ENCODE data around the gene UPK1B.
"Not testable (repeated sequence)": the region's sequence is repeated elsewhere in the genome, so short reads cannot be mapped to it uniquely, and the experiment has no call there.

GRCh38 chr3:119242387-119243057, 69.1 kb downstream of the UPK1B start:
- not testable (repeated sequence) for TF ChIP-seq CTCF, ZEB2, ZNF658, ZNF223, REST (tag by site-specific recombination; IDR thresholded peaks at IDR 0.05)
